HG03139 (cell line): ENCODE data around the gene SLC27A4.

Experiments used
- ATAC-seq: cut with Tn5 transposase; IDR thresholded peaks from one replicate; pipeline ENCODE4 v1.9.1; 2021; ENCODE audit not compliant: unreplicated experiment

The SLC27A4 gene

GRCh38 chr9:128390150-128390812 lies 50.0 kb downstream of the SLC27A4 start:
- no peak for ATAC-seq

- no peak for ATAC-seq
Measured at GRCh38 chr9:128390813-128391711, 50.7 kb downstream of the SLC27A4 start.

- ATAC-seq: no peak
Measured at GRCh38 chr9:128391956-128392301, 51.6 kb downstream of the SLC27A4 start.

- no peak for ATAC-seq
Measured at GRCh38 chr9:128392302-128393144, 52.2 kb downstream of the SLC27A4 start.

GRCh38 chr9:128393145-128393775 lies 52.9 kb downstream of the SLC27A4 start:
- ATAC-seq: no peak

GRCh38 chr9:128393970-128394369 lies 53.6 kb downstream of the SLC27A4 start:
- ATAC-seq: no peak

GRCh38 chr9:128394379-128395168 lies 54.2 kb downstream of the SLC27A4 start:
- ATAC-seq: no peak

GRCh38 chr9:128396970-128397613 lies 56.8 kb downstream of the SLC27A4 start:
- ATAC-seq: no peak

GRCh38 chr9:128397831-128398230 lies 57.5 kb downstream of the SLC27A4 start:
- ATAC-seq: no peak

GRCh38 chr9:128399861-128400260 lies 59.5 kb downstream of the SLC27A4 start:
- no peak for ATAC-seq

- no peak for ATAC-seq
Measured at GRCh38 chr9:128404560-128404959, 64.2 kb downstream of the SLC27A4 start.

GRCh38 chr9:128405077-128405779 lies 64.9 kb downstream of the SLC27A4 start:
- no peak for ATAC-seq

GRCh38 chr9:128405780-128406171 lies 65.4 kb downstream of the SLC27A4 start:
- ATAC-seq: no peak

- ATAC-seq: no peak
Measured at GRCh38 chr9:128406848-128407391, 66.6 kb downstream of the SLC27A4 start.

- no peak for ATAC-seq
Measured at GRCh38 chr9:128408963-128409431, 68.7 kb downstream of the SLC27A4 start.

- ATAC-seq: no peak
Measured at GRCh38 chr9:128409450-128409849, 69.1 kb downstream of the SLC27A4 start.

GRCh38 chr9:128409978-128410377 lies 69.7 kb downstream of the SLC27A4 start:
- no peak for ATAC-seq
